Endothelial cell of umbilical vein (primary cell): ENCODE measurements around the gene STIMATE. TPM values are rescaled to one million over a fixed set of nuclear protein-coding genes. Genes with fewer than 3 reads are reported as not detected.

Experiments used
- BruUV-seq: library from RNA; stranded (reverse); fragments of 400-500 nt; replicated peaks from 2 replicates; lab custom pipeline; 2021; lab: Mats Ljungman, UMichigan
- CTCF ChIA-PET: fragments of 300-600, 350-600 bp; sonication (Branson Sonifier 250); formaldehyde crosslinking; loops from one replicate; lab custom pipeline; 2021; ENCODE audit warnings: antibody characterized with exemption, inconsistent platforms; lab: Charles Lee
- POLR2A ChIA-PET: fragments of 300-600, 350-600 bp; sonication (Branson Sonifier 250); formaldehyde crosslinking; loops from one replicate; lab custom pipeline; 2021; ENCODE audit warnings: antibody characterized with exemption, inconsistent platforms; lab: Charles Lee
- DNase-seq: peaks from one replicate; pipeline ENCODE4 v3.0.0-alpha.2; 2011; ENCODE audit warnings: low read depth, low spot score
- FAIRE-seq: peaks from 2 replicates; lab custom pipeline; 2011; peaks lifted over from hg19 to GRCh38; lab: Jason Lieb, UNC
- H2AFZ ChIP-seq: 2 replicates; pipeline ENCODE4 v1.6.0; 2012; ENCODE audit warnings: low read depth, low read length, control low read depth, inconsistent platforms
- H3K27ac ChIP-seq: 2 replicates; pipeline ENCODE4 v1.5.1; 2011; ENCODE audit warnings: low read depth, mild to moderate bottlenecking, control low read depth, low read length, moderate library complexity; ENCODE audit not compliant: insufficient read depth
- H3K27me3 ChIP-seq, 2 experiments: 2 replicates each; pipeline versions ENCODE4 v1.6.0 to v1.6.1; 2011; ENCODE audit warnings: low read length in 2 of 2, mixed read lengths in 1 of 2; ENCODE audit not compliant: control insufficient read depth in 2 of 2, insufficient read depth in 2 of 2
- H3K36me3 ChIP-seq, 2 experiments: 2 replicates in 1 of 2; 3 replicates in 1 of 2; pipeline ENCODE4 v1.5.1; 2011; ENCODE audit warnings: low read length in 2 of 2, mild to moderate bottlenecking in 1 of 2, moderate library complexity in 1 of 2; ENCODE audit not compliant: control insufficient read depth in 2 of 2, insufficient read depth in 2 of 2; ENCODE audit errors: extremely low read depth in 1 of 2
- H3K4me1 ChIP-seq: 3 replicates; pipeline ENCODE4 v1.5.1; 2011; ENCODE audit warnings: mild to moderate bottlenecking, low read length; ENCODE audit not compliant: control insufficient read depth, insufficient read depth; ENCODE audit errors: extremely low read depth
- H3K4me2 ChIP-seq: 2 replicates; pipeline ENCODE4 v1.6.1; 2011; ENCODE audit warnings: low read length, control low read depth, mixed read lengths; ENCODE audit not compliant: insufficient read depth
- H3K4me3 ChIP-seq, 3 experiments: fragments of 200-600 bp in 1 of 3; sonication (generic), shearing (Covaris generic) in 1 of 3; replicated peaks in 1 of 3; 2 replicates each; pipeline ENCODE4 v1.5.1; 2011 to 2016; ENCODE audit warnings: control low read depth in 3 of 3, low read length in 3 of 3, mild to moderate bottlenecking in 2 of 3, inconsistent platforms in 1 of 3, low read depth in 1 of 3, moderate library complexity in 1 of 3; ENCODE audit not compliant: insufficient read depth in 1 of 3
- H3K79me2 ChIP-seq: 2 replicates; pipeline ENCODE4 v1.6.0; 2012; ENCODE audit warnings: low read length, inconsistent platforms; ENCODE audit not compliant: control insufficient read depth, insufficient read depth
- H3K9ac ChIP-seq: replicated peaks from 2 replicates; pipeline ENCODE3; 2011; ENCODE audit warnings: low read length, control low read depth; ENCODE audit not compliant: insufficient read depth; ENCODE audit errors: extremely low read depth
- H3K9me1 ChIP-seq: replicated peaks from 3 replicates; pipeline ENCODE4 v1.6.0; 2011; ENCODE audit warnings: mild to moderate bottlenecking, low read length; ENCODE audit not compliant: control insufficient read depth, insufficient read depth; ENCODE audit errors: extremely low read depth
- H3K9me3 ChIP-seq: replicated peaks from 2 replicates; pipeline ENCODE4 v1.5.1; 2012; ENCODE audit warnings: low read length, inconsistent platforms; ENCODE audit not compliant: control insufficient read depth, insufficient read depth
- H4K20me1 ChIP-seq: replicated peaks from 2 replicates; pipeline ENCODE3; 2011; ENCODE audit warnings: mild to moderate bottlenecking, low read length; ENCODE audit not compliant: control insufficient read depth, insufficient read depth; ENCODE audit errors: extremely low read depth
- EZH2 ChIP-seq: IDR thresholded peaks from 2 replicates; pipeline ENCODE4 v1.6.1; 2012; ENCODE audit warnings: borderline replicate concordance, low read depth, mild to moderate bottlenecking, moderate library complexity, low read length, inconsistent platforms; ENCODE audit not compliant: severe bottlenecking
- FOS ChIP-seq: IDR thresholded peaks from 2 replicates; pipeline ENCODE4 v1.6.1; 2011; ENCODE audit warnings: mild to moderate bottlenecking, low read length, moderate library complexity, borderline replicate concordance; ENCODE audit not compliant: insufficient read depth
- GATA2 ChIP-seq: IDR thresholded peaks from 2 replicates; pipeline ENCODE4 v1.7.0; 2011; ENCODE audit warnings: low read depth, mild to moderate bottlenecking, moderate library complexity, mixed read lengths, low read length; ENCODE audit not compliant: insufficient read length, insufficient read depth
- JUN ChIP-seq: IDR thresholded peaks from 2 replicates; pipeline ENCODE4 v1.6.1; 2011; ENCODE audit warnings: borderline replicate concordance, low read depth; ENCODE audit not compliant: insufficient read length, insufficient read depth
- MYC ChIP-seq: IDR thresholded peaks from one replicate; pipeline ENCODE4 v1.6.1; 2011; ENCODE audit warnings: mild to moderate bottlenecking, low read depth, low read length
- POLR2A ChIP-seq: IDR thresholded peaks from 2 replicates; pipeline ENCODE4 v1.6.1; 2012; ENCODE audit warnings: low read depth, mild to moderate bottlenecking, control low read depth, low read length
- POLR2AphosphoS5 ChIP-seq: IDR thresholded peaks from 2 replicates; pipeline ENCODE4 v1.6.1; 2012; ENCODE audit warnings: low read depth, mild to moderate bottlenecking, control low read depth, low read length, moderate library complexity; ENCODE audit not compliant: insufficient read depth
- dilution Hi-C: fragments of 300-500 bp; cut with MboI; formaldehyde crosslinking; loops from one replicate; pipeline ENCODE4 v1.15.0; 2019; ENCODE audit warnings: low sequenced_read_pairs; ENCODE audit not compliant: extremely low pct_ligation_motif_present
- intact Hi-C: fragments of 100-400 bp; cut with micrococcal nuclease; formaldehyde crosslinking; loops from one replicate; pipeline ENCODE4 v1.10.0; 2022
- polyA plus RNA-seq, 4 experiments: library from polyadenylated mRNA; depleted of rRNA in 3 of 4; stranded (reverse) in 3 of 4; unstranded in 1 of 4; fragments of >200 nt; gene quantifications; 2 replicates each; pipeline versions ENCODE4 v1.2.1 to v1.2.3, GENCODE V29; 2011 to 2012; ENCODE audit warnings: missing spikeins in 1 of 4
- total RNA-seq: library from RNA; stranded (reverse); gene quantifications from 2 replicates; pipeline ENCODE4 v1.2.3, GENCODE V29; 2021
- TF ChIP-seq, protein P1 (sequence below): IDR thresholded peaks from 2 replicates; pipeline ENCODE4 v1.6.1; 2011; ENCODE audit not compliant: insufficient read depth, insufficient read length
- TF ChIP-seq, protein P2 (sequence below), 2 donors: IDR thresholded peaks; 1 replicate in 1 of 2; 2 replicates in 1 of 2; pipeline ENCODE4 v1.5.1; 2011; ENCODE audit warnings: low read length in 2 of 2, mild to moderate bottlenecking in 2 of 2, moderate library complexity in 2 of 2, control low read depth in 1 of 2, inconsistent platforms in 1 of 2, low read depth in 1 of 2; ENCODE audit not compliant: insufficient read depth in 1 of 2; ENCODE audit errors: extremely low read depth in 1 of 2

Gene STIMATE
- total and polyA plus RNA-seq, 2 donors (not counting 3 experiments of a cell fraction or from before 2014, with no cell fraction given): 18.2 to 24.0 TPM

DNA sequence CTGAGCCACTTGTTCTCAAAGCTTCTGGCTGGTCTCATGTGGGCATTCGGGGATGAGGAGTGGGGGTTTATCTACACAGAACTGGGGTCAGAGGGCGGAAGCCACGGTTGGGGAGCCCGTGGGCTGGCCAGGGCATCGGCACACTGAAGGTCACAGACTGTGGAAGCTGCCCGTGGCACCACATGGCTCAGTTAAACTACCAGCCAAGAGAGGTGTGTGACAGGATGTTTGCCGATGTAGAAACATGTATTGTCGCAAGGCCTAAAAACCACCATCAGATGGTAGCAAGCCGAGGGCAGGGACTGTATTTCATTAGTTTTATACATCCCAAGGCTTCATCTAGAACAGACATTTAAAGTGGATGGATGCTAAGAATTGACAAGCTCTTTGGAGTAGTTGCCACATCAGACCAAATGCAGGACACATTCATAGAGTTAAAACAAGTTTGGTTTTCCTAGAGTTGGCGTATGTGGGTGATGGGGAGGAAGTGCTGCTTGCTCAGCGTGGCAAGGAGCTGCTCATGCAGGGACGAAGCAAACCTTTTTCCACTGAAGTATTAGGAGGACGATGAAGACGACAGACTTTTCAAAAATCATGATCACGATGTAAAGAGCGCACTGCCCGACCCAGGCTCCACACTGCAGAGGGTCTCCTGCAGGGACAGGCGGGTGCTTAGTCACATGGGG lies 52.9 kb downstream of the STIMATE start:
- TF ChIP-seq POLR2AphosphoS5: no peak

DNA sequence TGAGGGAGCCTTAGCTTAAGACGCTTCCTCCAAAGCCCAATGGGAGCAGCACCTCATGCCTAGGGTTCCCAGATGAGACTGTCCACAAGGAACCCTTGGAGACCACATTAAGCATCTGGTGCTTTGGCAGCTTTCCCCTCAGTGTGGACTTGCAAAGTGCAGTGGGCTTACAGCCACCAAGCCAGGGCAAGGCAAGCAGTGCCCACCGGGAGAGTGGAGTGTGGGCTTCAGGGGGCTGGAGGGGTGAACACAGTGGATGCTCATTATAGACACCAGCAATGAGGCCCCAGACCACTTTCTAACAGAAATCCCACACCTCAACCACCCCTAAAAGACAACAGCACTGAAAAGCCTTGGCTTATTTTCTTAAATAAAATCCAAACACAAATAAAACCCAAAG lies 53.5 kb downstream of the STIMATE start:
- TF ChIP-seq POLR2A: no peak
- TF ChIP-seq, protein P1, sequence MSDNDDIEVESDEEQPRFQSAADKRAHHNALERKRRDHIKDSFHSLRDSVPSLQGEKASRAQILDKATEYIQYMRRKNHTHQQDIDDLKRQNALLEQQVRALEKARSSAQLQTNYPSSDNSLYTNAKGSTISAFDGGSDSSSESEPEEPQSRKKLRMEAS: no peak
- no peak for TF ChIP-seq EZH2
- no peak for TF ChIP-seq FOS
- TF ChIP-seq, protein P2, sequence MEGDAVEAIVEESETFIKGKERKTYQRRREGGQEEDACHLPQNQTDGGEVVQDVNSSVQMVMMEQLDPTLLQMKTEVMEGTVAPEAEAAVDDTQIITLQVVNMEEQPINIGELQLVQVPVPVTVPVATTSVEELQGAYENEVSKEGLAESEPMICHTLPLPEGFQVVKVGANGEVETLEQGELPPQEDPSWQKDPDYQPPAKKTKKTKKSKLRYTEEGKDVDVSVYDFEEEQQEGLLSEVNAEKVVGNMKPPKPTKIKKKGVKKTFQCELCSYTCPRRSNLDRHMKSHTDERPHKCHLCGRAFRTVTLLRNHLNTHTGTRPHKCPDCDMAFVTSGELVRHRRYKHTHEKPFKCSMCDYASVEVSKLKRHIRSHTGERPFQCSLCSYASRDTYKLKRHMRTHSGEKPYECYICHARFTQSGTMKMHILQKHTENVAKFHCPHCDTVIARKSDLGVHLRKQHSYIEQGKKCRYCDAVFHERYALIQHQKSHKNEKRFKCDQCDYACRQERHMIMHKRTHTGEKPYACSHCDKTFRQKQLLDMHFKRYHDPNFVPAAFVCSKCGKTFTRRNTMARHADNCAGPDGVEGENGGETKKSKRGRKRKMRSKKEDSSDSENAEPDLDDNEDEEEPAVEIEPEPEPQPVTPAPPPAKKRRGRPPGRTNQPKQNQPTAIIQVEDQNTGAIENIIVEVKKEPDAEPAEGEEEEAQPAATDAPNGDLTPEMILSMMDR (IDR thresholded peaks at IDR 0.05; ENCODE audit: extremely low read depth in 1 of 2, insufficient read depth in 1 of 2, low read depth in 1 of 2, low read length in 2 of 2): no peak
- TF ChIP-seq GATA2: no peak
- no peak for TF ChIP-seq POLR2AphosphoS5
- no peak for TF ChIP-seq MYC
- no peak for TF ChIP-seq JUN
- ChIA-PET CTCF (interaction anchor here (0.7 to 2.6 kb wide), 3 partner anchors 12 to 143 kb away, joined by 3 to 8 read pairs (median 3); no protein-coding TSS in a partner anchor), POLR2A (no interaction called here)
- intact Hi-C loops: no loop called here
- H3K36me3 ChIP-seq: peaks cover 0 to 3% of the 10 kb centered on the region in 2 experiments
- FAIRE-seq (no peak), DNase-seq (no peak)
- H3K79me2 ChIP-seq: no peaks in the 10 kb centered on the region
- H4K20me1 ChIP-seq: no peaks in the 10 kb centered on the region
- H3K9me3 ChIP-seq: no peaks in the 10 kb centered on the region
- no peak overlapping the region for H3K9ac ChIP-seq
- H3K4me3 ChIP-seq: no peak overlapping the region
- BruUV-seq: no TSS peak
- no peak overlapping the region for H3K27ac ChIP-seq
- no peaks in the 10 kb centered on the region for H3K27me3 ChIP-seq
- no peak overlapping the region for H3K4me2 ChIP-seq
- no peak overlapping the region for H2AFZ ChIP-seq
- no peaks in the 10 kb centered on the region for H3K9me1 ChIP-seq
- H3K4me1 ChIP-seq: no peaks in the 10 kb centered on the region
- dilution Hi-C loops: no loop called here

More for the DNA sequence above, 52.9 kb downstream of the STIMATE start:
- H3K79me2 ChIP-seq: no peaks in the 10 kb centered on the region
- POLR2A ChIA-PET: no interaction called here
- FAIRE-seq (no peak), DNase-seq (no peak)
- H3K27me3 ChIP-seq: no peaks in the 10 kb centered on the region
- no peak overlapping the region for H3K4me3 ChIP-seq
- no peaks in the 10 kb centered on the region for H3K9me3 ChIP-seq
- H3K4me1 ChIP-seq: no peaks in the 10 kb centered on the region
- no peak overlapping the region for H3K4me2 ChIP-seq
- H3K27ac ChIP-seq: no peak overlapping the region
- no peak overlapping the region for H3K9ac ChIP-seq
- intact Hi-C loops: no loop called here
- no peaks in the 10 kb centered on the region for H3K9me1 ChIP-seq
- CTCF ChIA-PET: interaction anchor here (0.7 to 2.6 kb wide), 6 partner anchors 8 to 143 kb away, joined by 3 to 8 read pairs (median 4); no protein-coding TSS in a partner anchor
- BruUV-seq: no TSS peak
- dilution Hi-C loops: no loop called here
- H4K20me1 ChIP-seq: no peaks in the 10 kb centered on the region
- H2AFZ ChIP-seq: no peak overlapping the region
- H3K36me3 ChIP-seq: peaks cover 0 to 3% of the 10 kb centered on the region in 2 experiments
